H1 (cell line): ENCODE data around the gene CDC42SE2. TPM values are rescaled to one million over a fixed set of nuclear protein-coding genes. Genes with fewer than 3 reads are reported as not detected.

ENCODE experiments used
- FOSL1 ChIP-seq: IDR thresholded peaks from 2 replicates; pipeline ENCODE4 v1.6.1; 2011; ENCODE audit warnings: mild to moderate bottlenecking, low read depth, low read length, moderate library complexity; ENCODE audit not compliant: insufficient read depth
- KDM4A ChIP-seq: IDR thresholded peaks from one replicate; pipeline ENCODE4 v1.7.1; 2012; ENCODE audit warnings: low read depth, mild to moderate bottlenecking, moderate library complexity, low read length, inconsistent platforms; ENCODE audit not compliant: severe bottlenecking
- PHF8 ChIP-seq: fragments of 200-600 bp; sonication (generic); conservative IDR thresholded peaks from 2 replicates; pipeline ENCODE4 v1.7.1; 2012; ENCODE audit warnings: low read depth, mild to moderate bottlenecking, inconsistent platforms, low read length, moderate library complexity
- RAD21 ChIP-seq, 2 experiments: IDR thresholded peaks in 1 of 2; conservative IDR thresholded peaks in 1 of 2; 2 replicates each; pipeline ENCODE4 v1.6.1; 2011; ENCODE audit warnings: low read depth in 2 of 2, low read length in 2 of 2, improper control_type of control experiment in 1 of 2, inconsistent platforms in 1 of 2, mild to moderate bottlenecking in 1 of 2, moderate library complexity in 1 of 2
- RNF2 ChIP-seq: fragments of 200-900, 300-1000 bp; sonication (generic); IDR thresholded peaks from 2 replicates; pipeline ENCODE4 v1.7.1; 2016; ENCODE audit warnings: borderline replicate concordance, low read depth, mild to moderate bottlenecking, antibody characterized with exemption, low read length; ENCODE audit not compliant: poor library complexity, severe bottlenecking; ENCODE audit errors: missing control alignments
- polyA plus RNA-seq, 7 experiments: library from polyadenylated mRNA; depleted of rRNA in 3 of 7; stranded (reverse) in 5 of 7; unstranded in 2 of 7; fragments of >200 nt in 5 of 7; fragments of 200-250 nt in 2 of 7; gene quantifications; 1 replicate in 5 of 7; 2 replicates in 1 of 7; 4 replicates in 1 of 7; pipeline versions ENCODE4 v1.2.1 to v1.2.3, GENCODE V29; 2011 to 2013; ENCODE audit warnings: missing spikeins in 2 of 7, mixed read lengths in 2 of 7
- total RNA-seq: library from RNA; stranded (reverse); fragmentation: NEBNext Ultra II Directional; extraction: Animal tissue kit (Norgen Biotek cat#: 25700); gene quantifications from 2 replicates; pipeline ENCODE4 v1.2.1, GENCODE V29; 2021

The CDC42SE2 gene
- total and polyA plus RNA-seq, 2 of the 8 experiments (the other 6 are each of a cell fraction or from before 2014, with no cell fraction given) = 16.7 to 30.8 TPM

- no peak for TF ChIP-seq RNF2
- TF ChIP-seq KDM4A = no peak
- no peak for TF ChIP-seq RAD21 (IDR thresholded peaks at IDR 0.05 in 1 of 2, conservative IDR thresholded peaks at IDR 0.05 in 1 of 2; ENCODE audit: low read depth in 2 of 2, low read length in 2 of 2)
- no peak for TF ChIP-seq FOSL1
- no peak for TF ChIP-seq PHF8
- TF ChIP-seq, all 59 proteins: peak for 0
Measured at GRCh38 chr5:131369558-131369957, 105.7 kb downstream of the CDC42SE2 start (continued).
